ENCODE measurements around the gene FLT3.

DNA sequence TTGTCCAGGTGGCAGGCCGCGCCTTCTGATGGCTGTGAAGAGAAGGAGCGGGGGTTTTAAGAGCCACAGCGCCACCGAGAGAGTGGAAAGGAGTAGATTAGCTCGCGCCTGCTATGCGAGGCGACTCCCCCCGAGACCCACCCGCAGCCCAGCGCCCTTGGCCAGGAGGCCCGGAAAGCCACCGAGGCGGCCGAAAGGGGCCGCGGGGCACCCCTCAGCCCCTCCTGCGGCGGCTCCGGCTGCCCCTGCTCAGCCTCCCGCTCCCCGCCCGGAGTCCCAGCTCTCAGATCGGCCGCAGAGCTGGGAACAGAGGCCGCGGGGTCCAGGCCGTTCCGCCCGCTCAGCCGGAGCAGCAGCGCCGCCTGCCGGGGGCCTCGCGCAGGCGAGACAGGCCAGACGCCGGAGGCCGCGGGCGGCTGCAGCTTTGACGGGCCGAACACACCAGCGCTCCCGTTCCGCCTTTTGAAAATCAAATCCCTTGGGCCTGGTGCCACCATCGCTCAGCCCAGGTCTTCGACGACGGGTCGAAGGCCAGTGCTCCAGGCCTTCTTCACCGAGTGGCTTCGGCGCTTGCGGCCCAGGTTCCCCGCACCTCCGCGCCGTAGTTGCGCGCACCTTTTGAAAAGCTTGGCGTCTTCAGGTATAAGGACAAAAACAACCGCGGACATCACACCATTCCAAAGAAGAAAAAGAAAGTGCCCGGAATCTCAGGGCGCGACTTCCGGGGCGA is 146.5 kb downstream of the FLT3 start:
- no peak for TF ChIP-seq POLR2A (IDR thresholded peaks at IDR 0.05)
- peak in 2 of 3 donors; percentile 3 to 36 for TF ChIP-seq POLR2AphosphoS5 (IDR thresholded peaks at IDR 0.05)
- TF ChIP-seq, protein P1, sequence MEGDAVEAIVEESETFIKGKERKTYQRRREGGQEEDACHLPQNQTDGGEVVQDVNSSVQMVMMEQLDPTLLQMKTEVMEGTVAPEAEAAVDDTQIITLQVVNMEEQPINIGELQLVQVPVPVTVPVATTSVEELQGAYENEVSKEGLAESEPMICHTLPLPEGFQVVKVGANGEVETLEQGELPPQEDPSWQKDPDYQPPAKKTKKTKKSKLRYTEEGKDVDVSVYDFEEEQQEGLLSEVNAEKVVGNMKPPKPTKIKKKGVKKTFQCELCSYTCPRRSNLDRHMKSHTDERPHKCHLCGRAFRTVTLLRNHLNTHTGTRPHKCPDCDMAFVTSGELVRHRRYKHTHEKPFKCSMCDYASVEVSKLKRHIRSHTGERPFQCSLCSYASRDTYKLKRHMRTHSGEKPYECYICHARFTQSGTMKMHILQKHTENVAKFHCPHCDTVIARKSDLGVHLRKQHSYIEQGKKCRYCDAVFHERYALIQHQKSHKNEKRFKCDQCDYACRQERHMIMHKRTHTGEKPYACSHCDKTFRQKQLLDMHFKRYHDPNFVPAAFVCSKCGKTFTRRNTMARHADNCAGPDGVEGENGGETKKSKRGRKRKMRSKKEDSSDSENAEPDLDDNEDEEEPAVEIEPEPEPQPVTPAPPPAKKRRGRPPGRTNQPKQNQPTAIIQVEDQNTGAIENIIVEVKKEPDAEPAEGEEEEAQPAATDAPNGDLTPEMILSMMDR (IDR thresholded peaks at IDR 0.05 in 8 of 11, conservative IDR thresholded peaks at IDR 0.05 in 3 of 11), result peak; percentile 38 to 94 (median 82)
